Tibial nerve (tissue), 4 donors: Measurements from ENCODE around the gene PRPSAP2.
"Not testable (repeated sequence)": the region's sequence is repeated elsewhere in the genome, so short reads cannot be mapped to it uniquely, and the experiment has no call there.

ENCODE experiments used
- CTCF ChIP-seq, 5 experiments: fragments of 200-600 bp in 3 of 5; fragments of 450-650 bp in 2 of 5; sonication (generic) in 3 of 5; IDR thresholded peaks; one replicate each; pipeline ENCODE4 v1.5.1; 2016 to 2019; ENCODE audit warnings: antibody characterized with exemption in 5 of 5, mild to moderate bottlenecking in 3 of 5, moderate library complexity in 2 of 5
- EP300 ChIP-seq, 2 donors: sonication (generic); formaldehyde crosslinking; IDR thresholded peaks; one replicate each; pipeline ENCODE4 v1.6.1; 2017; ENCODE audit warnings: antibody characterized with exemption in 2 of 2, mild to moderate bottlenecking in 1 of 2

- not testable (repeated sequence) for TF ChIP-seq CTCF, EP300 (IDR thresholded peaks at IDR 0.05)
Measured at GRCh38 chr17:18956021-18956420, 98.1 kb downstream of the PRPSAP2 start.
